Keratinocyte (primary cell): ENCODE measurements around the gene SFSWAP.
"Not testable (repeated sequence)": the region's sequence is repeated elsewhere in the genome, so short reads cannot be mapped to it uniquely, and the experiment has no call there.

Experiments
- EZH2 ChIP-seq: IDR thresholded peaks from one replicate; pipeline ENCODE4 v1.6.1; 2012; ENCODE audit warnings: inconsistent platforms, mild to moderate bottlenecking, low read length, moderate library complexity
- TF ChIP-seq, protein P1 (sequence below), 3 experiments: IDR thresholded peaks in 1 of 3; conservative IDR thresholded peaks in 1 of 3; optimal IDR thresholded peaks in 1 of 3; 2 replicates in 2 of 3; 3 replicates in 1 of 3; pipeline versions ENCODE3 to v1.5.1; 2011; ENCODE audit warnings: low read length in 3 of 3, mild to moderate bottlenecking in 3 of 3, moderate library complexity in 2 of 3, control low read depth in 1 of 3, inconsistent platforms in 1 of 3; ENCODE audit not compliant: insufficient read depth in 2 of 3; ENCODE audit errors: extremely low read depth in 1 of 3

DNA sequence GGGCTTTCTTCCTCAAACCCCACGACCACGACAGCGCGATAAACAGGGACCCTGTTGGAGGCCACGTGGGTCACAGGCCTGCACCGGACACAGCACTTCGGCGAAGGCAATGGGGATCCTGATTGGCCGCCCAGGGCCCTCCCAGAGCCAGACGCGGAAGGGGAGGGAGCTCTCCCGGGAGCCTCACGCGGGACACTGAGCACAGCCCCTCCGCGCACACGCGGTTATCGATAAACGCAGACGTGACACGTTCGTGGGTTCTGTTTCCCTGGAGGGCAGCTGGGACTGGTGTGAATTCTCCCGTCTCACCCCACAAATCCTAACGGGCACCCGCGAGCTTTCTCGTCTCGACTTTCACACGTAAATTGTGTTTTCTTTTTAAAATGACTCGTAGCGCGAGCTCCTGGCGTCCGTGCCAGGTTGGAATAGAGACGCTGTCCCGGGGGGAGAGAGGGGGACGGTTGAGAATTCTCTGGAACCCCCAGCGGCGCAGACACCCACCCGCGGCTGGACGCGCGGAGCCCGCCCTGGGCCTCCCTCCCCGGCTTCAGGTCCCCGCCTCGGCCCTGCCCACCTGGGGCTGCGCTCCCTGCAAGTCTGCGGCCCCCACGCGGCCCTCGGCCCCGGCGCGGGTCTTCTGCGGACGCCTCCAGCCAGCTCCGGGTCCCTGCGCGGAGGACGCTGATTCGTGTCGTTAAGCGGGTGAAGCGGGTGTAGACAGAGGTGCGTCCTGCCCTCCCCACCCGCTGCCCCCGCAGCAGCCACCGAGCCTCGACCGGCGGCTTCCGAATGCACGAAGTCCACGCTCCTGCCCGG, 49.5 kb upstream of the SFSWAP start:
- not testable (repeated sequence) for TF ChIP-seq EZH2
- TF ChIP-seq, protein P1, sequence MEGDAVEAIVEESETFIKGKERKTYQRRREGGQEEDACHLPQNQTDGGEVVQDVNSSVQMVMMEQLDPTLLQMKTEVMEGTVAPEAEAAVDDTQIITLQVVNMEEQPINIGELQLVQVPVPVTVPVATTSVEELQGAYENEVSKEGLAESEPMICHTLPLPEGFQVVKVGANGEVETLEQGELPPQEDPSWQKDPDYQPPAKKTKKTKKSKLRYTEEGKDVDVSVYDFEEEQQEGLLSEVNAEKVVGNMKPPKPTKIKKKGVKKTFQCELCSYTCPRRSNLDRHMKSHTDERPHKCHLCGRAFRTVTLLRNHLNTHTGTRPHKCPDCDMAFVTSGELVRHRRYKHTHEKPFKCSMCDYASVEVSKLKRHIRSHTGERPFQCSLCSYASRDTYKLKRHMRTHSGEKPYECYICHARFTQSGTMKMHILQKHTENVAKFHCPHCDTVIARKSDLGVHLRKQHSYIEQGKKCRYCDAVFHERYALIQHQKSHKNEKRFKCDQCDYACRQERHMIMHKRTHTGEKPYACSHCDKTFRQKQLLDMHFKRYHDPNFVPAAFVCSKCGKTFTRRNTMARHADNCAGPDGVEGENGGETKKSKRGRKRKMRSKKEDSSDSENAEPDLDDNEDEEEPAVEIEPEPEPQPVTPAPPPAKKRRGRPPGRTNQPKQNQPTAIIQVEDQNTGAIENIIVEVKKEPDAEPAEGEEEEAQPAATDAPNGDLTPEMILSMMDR (optimal IDR thresholded peaks at IDR 0.05 in 1 of 3, IDR thresholded peaks at IDR 0.05 in 1 of 3, conservative IDR thresholded peaks at IDR 0.05 in 1 of 3; ENCODE audit: extremely low read depth in 1 of 3, insufficient read depth in 2 of 3, low read length in 3 of 3): not testable (repeated sequence)
